CD4-positive, alpha-beta T cell treated with Interleukin-4 for 1 hour (primary cell): ENCODE data around the gene MTHFSD.

Experiments
- DNase-seq, 2 donors: peaks; one replicate each; pipeline ENCODE4 v3.0.0-alpha.2; 2020 to 2022

The MTHFSD gene

GRCh38 chr16:86546638-86547013 lies 8.4 kb downstream of the MTHFSD start:
- DNase-seq: no peak

- no peak for DNase-seq
Observed at GRCh38 chr16:86545954-86546637, 8.9 kb downstream of the MTHFSD start.

- DNase-seq: no peak
Observed at GRCh38 chr16:86545481-86545880, 9.6 kb downstream of the MTHFSD start.

- no peak for DNase-seq
Observed at GRCh38 chr16:86542756-86543750, 12.0 kb downstream of the MTHFSD start.

GRCh38 chr16:86541560-86541959 lies 13.5 kb downstream of the MTHFSD start:
- no peak for DNase-seq

GRCh38 chr16:86540894-86541293 lies 14.1 kb downstream of the MTHFSD start:
- DNase-seq: no peak

GRCh38 chr16:86538196-86538780 lies 16.7 kb downstream of the MTHFSD start:
- DNase-seq: no peak

- DNase-seq: no peak
Observed at GRCh38 chr16:86537486-86537885, 17.5 kb downstream of the MTHFSD start.

- no peak for DNase-seq
Observed at GRCh38 chr16:86536621-86537020, 18.4 kb downstream of the MTHFSD start.

GRCh38 chr16:86534779-86535615 lies 20.0 kb downstream of the MTHFSD start:
- no peak for DNase-seq

- no peak for DNase-seq
Observed at GRCh38 chr16:86533767-86534351, 21.2 kb downstream of the MTHFSD start.

- no peak for DNase-seq
Observed at GRCh38 chr16:86533076-86533475, 22.0 kb downstream of the MTHFSD start.

- no peak for DNase-seq
Observed at GRCh38 chr16:86532526-86532815, 22.6 kb downstream of the MTHFSD start.

- DNase-seq: no peak
Observed at GRCh38 chr16:86531641-86532525, 23.2 kb downstream of the MTHFSD start.

GRCh38 chr16:86531191-86531545 lies 23.9 kb downstream of the MTHFSD start:
- DNase-seq: no peak

- no peak for DNase-seq
Observed at GRCh38 chr16:86530251-86531190, 24.5 kb downstream of the MTHFSD start.

GRCh38 chr16:86529160-86529559 lies 25.9 kb downstream of the MTHFSD start:
- DNase-seq: no peak

GRCh38 chr16:86528061-86528929 lies 26.7 kb downstream of the MTHFSD start:
- DNase-seq: no peak

- no peak for DNase-seq
Observed at GRCh38 chr16:86527366-86527765, 27.7 kb downstream of the MTHFSD start.
